Measurements from ENCODE around the gene SV2C. TPM values are rescaled to one million over a fixed set of nuclear protein-coding genes. Genes with fewer than 3 reads are reported as not detected.

SV2C gene
- total RNA-seq, 1 donor from 2014 or later: not detected

GRCh38 chr5:76177978-76178377 is 94.8 kb downstream of the SV2C start:
- POLR2A ChIA-PET: no interaction called here
- Mint-ChIP-seq H3K4me1 (peaks cover 15% of the 10 kb centered on the region), H3K4me3 (no peak overlapping the region), H3K36me3 (ENCODE audit: low read depth) (no peaks in the 10 kb centered on the region), H3K27ac (no peak overlapping the region), H3K27me3 (peaks cover 4% of the 10 kb centered on the region), H3K9me3 (no peaks in the 10 kb centered on the region)
- intact Hi-C loops (cut with micrococcal nuclease): loop anchor here (5.0 to 10.0 kb wide), 2 partner anchors 461 to 1123 kb away; partner anchors contain the start of genes GCNT4 and POC5
- ATAC-seq (ENCODE audit: low read depth) (no peak), DNase-seq (no peak)
- no peak for TF ChIP-seq CTCF (IDR thresholded peaks at IDR 0.05)
- CTCF ChIA-PET: no interaction called here

- intact Hi-C loops (cut with micrococcal nuclease): loop anchor here (5.0 to 10.0 kb wide), 2 partner anchors 462 to 1124 kb away; partner anchors contain the start of genes GCNT4 and POC5
- ChIA-PET CTCF (no interaction called here), POLR2A (no interaction called here)
- Mint-ChIP-seq H3K9me3 (no peaks in the 10 kb centered on the region), H3K27ac (no peak overlapping the region), H3K36me3 (ENCODE audit: low read depth) (no peaks in the 10 kb centered on the region), H3K4me3 (no peak overlapping the region), H3K4me1 (peaks cover 15% of the 10 kb centered on the region), H3K27me3 (peaks cover 12% of the 10 kb centered on the region)
- no peak for DNase-seq
- ATAC-seq (ENCODE audit: low read depth): no peak
- TF ChIP-seq CTCF (IDR thresholded peaks at IDR 0.05): no peak
These were observed 95.7 kb downstream of the SV2C start for GRCh38 chr5:76178913-76179312.

- ChIA-PET CTCF (no interaction called here), POLR2A (no interaction called here)
- ATAC-seq (ENCODE audit: low read depth) (no peak), DNase-seq (no peak)
- intact Hi-C loops (cut with micrococcal nuclease): no loop called here
- Mint-ChIP-seq H3K4me3 (no peak overlapping the region), H3K27ac (no peak overlapping the region), H3K36me3 (ENCODE audit: low read depth) (no peaks in the 10 kb centered on the region), H3K4me1 (peaks cover 4% of the 10 kb centered on the region), H3K27me3 (peaks cover 15% of the 10 kb centered on the region), H3K9me3 (no peaks in the 10 kb centered on the region)
- no peak for TF ChIP-seq CTCF (IDR thresholded peaks at IDR 0.05)
These were observed 97.9 kb downstream of the SV2C start for GRCh38 chr5:76180814-76181805.

GRCh38 chr5:76187386-76187785 is 104.2 kb downstream of the SV2C start:
- no peak for TF ChIP-seq CTCF (IDR thresholded peaks at IDR 0.05)
- ATAC-seq (ENCODE audit: low read depth): no peak
- intact Hi-C loops (cut with micrococcal nuclease): no loop called here
- POLR2A ChIA-PET: no interaction called here
- H3K36me3 Mint-ChIP-seq (ENCODE audit: low read depth): no peaks in the 10 kb centered on the region
- H3K27me3 Mint-ChIP-seq: peaks cover 13% of the 10 kb centered on the region
- no peaks in the 10 kb centered on the region for H3K4me1 Mint-ChIP-seq
- no peak overlapping the region for H3K4me3 Mint-ChIP-seq
- H3K27ac Mint-ChIP-seq: no peak overlapping the region
- DNase-seq: no peak
- H3K9me3 Mint-ChIP-seq: no peaks in the 10 kb centered on the region
- CTCF ChIA-PET: no interaction called here

GRCh38 chr5:76190356-76190755 is 107.2 kb downstream of the SV2C start:
- ChIA-PET POLR2A (no interaction called here), CTCF (no interaction called here)
- Mint-ChIP-seq H3K9me3 (no peaks in the 10 kb centered on the region), H3K4me1 (no peaks in the 10 kb centered on the region), H3K27ac (no peak overlapping the region), H3K27me3 (peaks cover 8% of the 10 kb centered on the region), H3K4me3 (no peak overlapping the region), H3K36me3 (ENCODE audit: low read depth) (no peaks in the 10 kb centered on the region)
- TF ChIP-seq CTCF (IDR thresholded peaks at IDR 0.05): no peak
- no peak for ATAC-seq (ENCODE audit: low read depth)
- intact Hi-C loops (cut with micrococcal nuclease): no loop called here
- DNase-seq: no peak

All from activated B cell treated with CpG ODN at 0.5 μM for 24 hours (primary cell).